HepG2 (cell line): ENCODE measurements around the gene NEURL1B. TPM values are rescaled to one million over a fixed set of nuclear protein-coding genes. Genes with fewer than 3 reads are reported as not detected.

Experiments
- AHDC1 ChIP-seq: sonication (generic); formaldehyde crosslinking; IDR thresholded peaks from 2 replicates; pipeline ENCODE4 v1.5.1; 2020; ENCODE audit warnings: mild to moderate bottlenecking, missing genetic modification reagents, borderline replicate concordance
- ARID5B ChIP-seq: IDR thresholded peaks from 2 replicates; pipeline ENCODE4 v1.4.0; 2020; ENCODE audit warnings: mild to moderate bottlenecking, missing genetic modification reagents
- CSRNP2 ChIP-seq: sonication (generic); formaldehyde crosslinking; conservative IDR thresholded peaks from 2 replicates; pipeline ENCODE4 v1.8.0; 2022; ENCODE audit warnings: low read depth, missing genetic modification reagents
- KDM2A ChIP-seq: sonication (generic); formaldehyde crosslinking; IDR thresholded peaks from 2 replicates; pipeline ENCODE4 v1.4.0; 2020; ENCODE audit warnings: low read depth, missing genetic modification reagents, borderline replicate concordance
- MED8 ChIP-seq: sonication (generic); formaldehyde crosslinking; IDR thresholded peaks from 2 replicates; pipeline ENCODE4 v1.8.1; 2023; ENCODE audit warnings: mild to moderate bottlenecking, missing genetic modification reagents; ENCODE audit not compliant: insufficient replicate concordance
- SKI ChIP-seq: fragments of 450-650 bp; IDR thresholded peaks from one replicate; pipeline ENCODE4 v1.6.1; 2018; ENCODE audit warnings: mild to moderate bottlenecking; ENCODE audit not compliant: partially characterized antibody
- SNAPC2 ChIP-seq: sonication (generic); formaldehyde crosslinking; IDR thresholded peaks from 2 replicates; pipeline ENCODE4 v1.8.1; 2022; ENCODE audit warnings: mild to moderate bottlenecking, missing genetic modification reagents
- THRA ChIP-seq: sonication (generic); formaldehyde crosslinking; IDR thresholded peaks from 2 replicates; pipeline ENCODE4 v1.4.0; 2020; ENCODE audit warnings: missing genetic modification reagents, borderline replicate concordance
- ZNF12 ChIP-seq: sonication (generic); formaldehyde crosslinking; IDR thresholded peaks from 2 replicates; pipeline ENCODE4 v1.5.0; 2020; ENCODE audit warnings: missing genetic modification reagents
- ZNF18 ChIP-seq: sonication (generic); formaldehyde crosslinking; IDR thresholded peaks from 2 replicates; pipeline ENCODE4 v1.8.0; 2022; ENCODE audit warnings: mild to moderate bottlenecking, missing genetic modification reagents; ENCODE audit not compliant: insufficient replicate concordance
- ZNF670 ChIP-seq: sonication (generic); formaldehyde crosslinking; IDR thresholded peaks from 2 replicates; pipeline ENCODE4 v1.8.0; 2022; ENCODE audit warnings: mild to moderate bottlenecking, missing genetic modification reagents, borderline replicate concordance
- ZNF749 ChIP-seq: sonication (generic); formaldehyde crosslinking; IDR thresholded peaks from 2 replicates; pipeline ENCODE4 v1.8.0; 2022; ENCODE audit warnings: mild to moderate bottlenecking, missing genetic modification reagents, moderate library complexity, borderline replicate concordance
- polyA plus RNA-seq, 8 experiments: library from polyadenylated mRNA; depleted of rRNA in 3 of 8; stranded (reverse) in 7 of 8; unstranded in 1 of 8; fragments of >200 nt; fragmentation: Illumina TruSeq in 4 of 8; extraction: Trizol in 4 of 8; gene quantifications; 2 replicates each; pipeline versions ENCODE4 v1.2.1 to v1.2.3, GENCODE V29; 2011 to 2016; ENCODE audit warnings: low read depth in 4 of 8, missing spikeins in 1 of 8, mixed read lengths in 1 of 8; ENCODE audit not compliant: insufficient read depth in 1 of 8
- total RNA-seq, 5 experiments: library from RNA; depleted of rRNA; stranded (reverse); fragments of >200 nt; fragmentation: Illumina TruSeq; extraction: Trizol; gene quantifications; 2 replicates each; pipeline ENCODE4 v1.2.3, GENCODE V29; 2016; ENCODE audit warnings: low read depth in 1 of 5

Gene NEURL1B
- total and polyA plus RNA-seq, 2 of the 13 experiments (the other 11 are each of a cell fraction or from before 2014, with no cell fraction given) = 0.09 to 0.13 TPM

GRCh38 chr5:172659909-172660628 lies 19.0 kb downstream of the NEURL1B start (continued):
- peak; percentile 57 for TF ChIP-seq ZNF18
- TF ChIP-seq ZNF12 (CRISPR knock-in tag) = 0 out of 2 replicates have a peak, but pooled peaks have one; percentile 41
- TF ChIP-seq SKI = peak; percentile 53
- TF ChIP-seq THRA (CRISPR knock-in tag) = no peak; the same call in none of the 2 replicates
- 0 out of 2 replicates have a peak, but pooled peaks have one; percentile 33 for TF ChIP-seq SNAPC2 (CRISPR knock-in tag)
- peak; percentile 35 for TF ChIP-seq MED8
- TF ChIP-seq AHDC1 = peak; percentile 84
- peak; percentile 73 for TF ChIP-seq KDM2A
- TF ChIP-seq ZNF670 (CRISPR knock-in tag) = peak; percentile 83; the same call in 1 of the 2 replicates
- TF ChIP-seq CSRNP2 = 0 out of 2 replicates have a peak, but pooled peaks have one; percentile 52
- TF ChIP-seq ZNF749 (CRISPR knock-in tag) = no peak
- TF ChIP-seq ARID5B = peak; percentile 62
